Inflammatory macrophage treated with lipopolysaccharide for 1 hour (primary cell): ENCODE results near the gene ARL8B.
"Not testable (repeated sequence)": the region's sequence is repeated elsewhere in the genome, so short reads cannot be mapped to it uniquely, and the experiment has no call there.

Experiments used
- DNase-seq, 2 donors: peaks; one replicate each; pipeline ENCODE4 v3.0.0-alpha.2; 2020 to 2022

The ARL8B gene

GRCh38 chr3:5149306-5149880, 27.3 kb downstream of the ARL8B start:
- DNase-seq, result no peak

- no peak for DNase-seq
Observed at GRCh38 chr3:5151586-5151985, 29.5 kb downstream of the ARL8B start.

- DNase-seq, result no peak
Observed at GRCh38 chr3:5153074-5153473, 31.0 kb downstream of the ARL8B start.

GRCh38 chr3:5155241-5155640, 33.1 kb downstream of the ARL8B start:
- DNase-seq, result no peak

- no peak for DNase-seq
Observed at GRCh38 chr3:5160321-5160720, 38.2 kb downstream of the ARL8B start.

GRCh38 chr3:5160940-5161858, 39.1 kb downstream of the ARL8B start:
- DNase-seq, result no peak

GRCh38 chr3:5162102-5162501, 40.0 kb downstream of the ARL8B start:
- no peak for DNase-seq

GRCh38 chr3:5165698-5166097, 43.6 kb downstream of the ARL8B start:
- no peak for DNase-seq

GRCh38 chr3:5166846-5167245, 44.8 kb downstream of the ARL8B start:
- no peak for DNase-seq

- no peak for DNase-seq
Observed at GRCh38 chr3:5168110-5168509, 46.0 kb downstream of the ARL8B start.

GRCh38 chr3:5169807-5170206, 47.7 kb downstream of the ARL8B start:
- DNase-seq, result peak; percentile 47 to 68

- DNase-seq, result no peak
Observed at GRCh38 chr3:5170975-5171374, 48.9 kb downstream of the ARL8B start.

GRCh38 chr3:5172018-5172417, 49.9 kb downstream of the ARL8B start:
- DNase-seq, result no peak

- DNase-seq, result not testable (repeated sequence)
Observed at GRCh38 chr3:5179036-5179435, 56.9 kb downstream of the ARL8B start.

- DNase-seq, result no peak
Observed at GRCh38 chr3:5181469-5182141, 59.5 kb downstream of the ARL8B start.

GRCh38 chr3:5183714-5184113, 61.6 kb downstream of the ARL8B start:
- not testable (repeated sequence) for DNase-seq

GRCh38 chr3:5184499-5184898, 62.4 kb downstream of the ARL8B start:
- DNase-seq, result no peak

GRCh38 chr3:5185093-5185673, 63.1 kb downstream of the ARL8B start:
- no peak for DNase-seq

GRCh38 chr3:5186089-5186857, 64.2 kb downstream of the ARL8B start:
- peak; percentile 86 to 97 for DNase-seq

- peak in 1 of 2 donors; percentile 42 for DNase-seq
Observed at GRCh38 chr3:5186858-5187155, 64.7 kb downstream of the ARL8B start.

GRCh38 chr3:5187156-5187919, 65.2 kb downstream of the ARL8B start, which contains the start of gene EDEM1:
EDEM1 (plus strand) TSS chr3:5187707; CDS start chr3:5187806, 99 bp downstream.
- DNase-seq, result peak; percentile 95 to 98

- peak; percentile 61 for DNase-seq
Observed at GRCh38 chr3:5187920-5188418, 65.9 kb downstream of the ARL8B start.
